Stimulated activated CD8-positive, alpha-beta memory T cell treated with anti-CD3 and anti-CD28 coated beads, Interleukin-7, amount 100 ng/mL, for 48 hours (primary cell): Measurements from ENCODE around the gene NFATC2IP.
A peak's percentile ranks its signal among the peaks of the same experiment; 100 is the strongest.

Experiments used
- DNase-seq, 2 donors: peaks; one replicate each; pipeline ENCODE4 v3.0.0-alpha.2; 2020; ENCODE audit warnings: low read depth in 1 of 2; ENCODE audit errors: extremely low read depth in 1 of 2

NFATC2IP gene

DNA sequence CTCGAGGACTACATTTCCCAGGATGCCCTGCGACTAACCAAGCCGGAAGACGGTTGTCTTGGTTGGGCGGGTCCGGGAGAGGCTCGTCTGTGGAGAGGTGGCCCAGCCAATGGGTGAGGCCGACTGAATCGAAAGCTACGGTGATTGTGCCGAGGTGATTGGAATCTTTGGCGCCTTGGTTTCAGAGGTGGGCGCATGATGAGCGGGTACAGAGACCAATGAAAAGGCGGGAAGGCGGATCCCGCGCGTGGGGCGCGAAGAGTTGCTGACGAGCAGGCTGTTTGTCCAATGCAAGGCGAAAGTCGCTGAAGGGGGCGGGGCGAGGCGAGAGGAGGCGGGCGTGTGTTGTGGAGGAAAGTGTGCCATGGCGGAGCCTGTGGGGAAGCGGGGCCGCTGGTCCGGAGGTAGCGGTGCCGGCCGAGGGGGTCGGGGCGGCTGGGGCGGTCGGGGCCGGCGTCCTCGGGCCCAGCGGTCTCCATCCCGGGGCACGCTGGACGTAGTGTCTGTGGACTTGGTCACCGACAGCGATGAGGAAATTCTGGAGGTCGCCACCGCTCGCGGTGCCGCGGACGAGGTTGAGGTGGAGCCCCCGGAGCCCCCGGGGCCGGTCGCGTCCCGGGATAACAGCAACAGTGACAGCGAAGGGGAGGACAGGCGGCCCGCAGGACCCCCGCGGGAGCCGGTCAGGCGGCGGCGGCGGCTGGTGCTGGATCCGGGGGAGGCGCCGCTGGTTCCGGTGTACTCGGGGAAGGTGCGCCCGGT is at the start of gene NFATC2IP:
NFATC2IP (plus strand) TSS at position 290 of the 762 bp plus-strand sequence; CDS start at position 365, 75 bp downstream.
- peak; percentile 97 to 99 for DNase-seq

DNA sequence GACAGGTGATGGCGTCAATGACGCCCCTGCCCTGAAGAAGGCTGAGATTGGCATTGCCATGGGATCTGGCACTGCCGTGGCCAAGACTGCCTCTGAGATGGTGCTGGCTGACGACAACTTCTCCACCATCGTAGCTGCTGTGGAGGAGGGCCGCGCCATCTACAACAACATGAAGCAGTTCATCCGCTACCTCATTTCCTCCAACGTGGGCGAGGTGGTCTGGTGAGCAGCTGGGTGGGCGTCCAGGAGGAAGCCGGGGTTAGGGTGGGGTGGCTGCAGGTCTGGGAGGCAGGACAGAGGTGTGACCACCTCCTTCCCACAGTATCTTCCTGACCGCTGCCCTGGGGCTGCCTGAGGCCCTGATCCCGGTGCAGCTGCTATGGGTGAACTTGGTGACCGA is 48.9 kb upstream of the NFATC2IP start:
- no peak for DNase-seq

DNA sequence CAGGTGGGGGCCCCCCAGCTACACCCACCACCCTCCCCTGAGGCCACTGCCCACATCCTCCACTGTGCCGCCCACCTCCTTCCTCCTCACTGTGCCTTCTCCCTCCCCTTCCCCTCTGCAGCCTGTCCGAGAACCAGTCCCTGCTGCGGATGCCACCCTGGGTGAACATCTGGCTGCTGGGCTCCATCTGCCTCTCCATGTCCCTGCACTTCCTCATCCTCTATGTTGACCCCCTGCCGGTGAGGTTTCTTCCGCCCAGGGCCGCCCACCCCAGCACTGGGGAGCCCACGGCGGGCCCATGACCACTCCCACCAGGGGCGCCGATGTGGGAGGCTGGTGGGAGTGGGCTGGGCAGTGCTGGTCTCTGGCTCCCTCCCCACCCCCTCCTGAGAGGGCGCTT is 47.8 kb upstream of the NFATC2IP start:
- DNase-seq, result no peak

DNA sequence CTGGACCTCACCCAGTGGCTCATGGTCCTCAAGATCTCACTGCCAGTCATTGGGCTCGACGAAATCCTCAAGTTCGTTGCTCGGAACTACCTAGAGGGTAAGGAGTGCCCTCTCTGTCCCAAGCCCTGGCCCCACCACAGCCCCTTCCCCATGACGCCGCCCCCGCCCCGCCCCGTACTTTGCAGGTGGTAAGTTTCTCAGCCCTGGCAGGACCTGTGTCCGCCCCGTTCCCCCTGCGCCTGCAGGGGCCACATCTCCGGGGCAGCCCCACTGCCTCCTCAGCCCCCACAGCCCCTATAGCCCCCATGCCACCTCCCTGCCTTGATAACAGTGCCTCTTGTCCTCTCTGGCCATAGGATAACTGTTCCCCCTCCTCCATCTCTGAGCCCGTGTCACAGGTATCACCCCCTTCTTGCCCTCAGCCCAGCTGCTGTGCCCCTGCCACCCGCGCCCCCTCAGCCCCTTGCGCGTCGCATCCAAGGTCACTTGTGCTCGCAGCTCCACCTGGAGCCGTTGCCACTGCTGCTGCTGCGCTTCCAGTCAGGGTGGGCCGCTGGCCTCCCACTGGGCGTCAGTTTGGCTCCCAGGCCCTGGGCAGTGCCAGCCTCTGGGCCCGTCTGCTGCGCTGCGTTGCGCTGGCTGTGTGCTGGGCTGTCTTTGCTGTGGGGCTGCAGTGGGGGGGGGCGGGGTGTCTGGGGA is 47.2 kb upstream of the NFATC2IP start:
- DNase-seq, result no peak

DNA sequence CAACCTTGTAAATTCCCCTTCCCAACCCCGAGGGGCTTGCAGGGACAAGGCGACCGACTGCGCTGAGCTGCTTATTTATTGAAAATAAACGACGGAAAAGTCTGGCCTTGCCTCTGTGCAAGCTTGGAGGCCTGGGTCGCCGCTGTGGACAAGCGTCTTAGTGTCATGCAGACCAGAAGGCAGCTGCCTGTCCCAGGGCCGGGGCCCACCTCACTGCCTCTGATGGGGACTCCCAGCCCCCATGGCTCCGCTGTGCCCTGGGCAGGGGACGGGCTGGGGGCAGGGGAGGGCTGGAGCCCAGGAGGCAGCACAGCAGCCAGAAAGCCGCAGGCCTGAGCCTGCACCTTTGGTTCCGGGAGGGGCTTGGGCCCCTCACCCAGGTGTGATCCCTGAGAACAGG is 46.4 kb upstream of the NFATC2IP start:
- DNase-seq, result no peak

DNA sequence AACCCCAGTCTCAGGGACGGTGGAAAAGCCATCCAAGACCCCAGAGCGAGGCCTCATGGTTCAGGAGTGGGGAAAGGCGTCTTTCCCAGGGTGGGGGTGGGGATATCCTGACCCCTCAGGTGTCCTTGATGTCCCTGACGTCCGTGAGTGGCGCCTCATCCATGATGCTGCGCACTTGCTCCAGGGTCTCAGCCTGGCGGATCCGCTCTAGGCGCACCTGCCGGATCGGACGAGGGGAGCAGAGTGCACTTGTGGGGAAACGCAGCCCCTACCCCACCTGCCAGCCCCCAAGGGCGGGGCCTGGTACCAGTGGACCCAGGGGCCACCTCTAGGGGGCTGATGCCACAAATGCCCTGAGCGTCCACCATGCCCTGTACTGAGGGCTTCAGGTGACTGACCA is 45.9 kb upstream of the NFATC2IP start:
- no peak for DNase-seq

DNA sequence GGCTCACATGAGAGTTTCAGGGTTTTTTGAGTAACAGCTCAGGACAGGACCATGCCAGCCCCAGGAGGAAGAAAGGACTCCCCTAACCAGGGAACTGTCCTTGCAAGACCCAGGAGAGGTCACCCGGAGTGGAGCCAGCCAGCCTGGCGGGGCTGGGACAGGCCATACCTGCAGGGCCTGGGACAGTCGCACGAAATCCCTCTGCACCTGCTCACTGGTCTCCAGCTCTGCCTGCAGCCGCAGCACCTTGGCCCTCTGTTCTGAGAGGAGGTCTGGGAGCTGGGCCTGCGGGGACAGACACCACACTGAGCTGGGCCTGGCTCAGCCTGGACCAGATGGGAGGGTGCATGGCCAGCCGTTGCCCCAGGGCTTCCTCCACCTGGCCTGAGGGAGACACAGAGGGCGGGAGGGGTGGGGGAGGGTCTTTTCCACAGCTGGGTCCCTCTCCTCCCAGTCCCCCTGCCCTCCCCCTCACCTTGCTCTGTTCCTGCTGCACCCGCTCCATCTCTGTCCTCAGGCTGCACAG is 45.4 kb upstream of the NFATC2IP start:
- DNase-seq, result no peak

DNA sequence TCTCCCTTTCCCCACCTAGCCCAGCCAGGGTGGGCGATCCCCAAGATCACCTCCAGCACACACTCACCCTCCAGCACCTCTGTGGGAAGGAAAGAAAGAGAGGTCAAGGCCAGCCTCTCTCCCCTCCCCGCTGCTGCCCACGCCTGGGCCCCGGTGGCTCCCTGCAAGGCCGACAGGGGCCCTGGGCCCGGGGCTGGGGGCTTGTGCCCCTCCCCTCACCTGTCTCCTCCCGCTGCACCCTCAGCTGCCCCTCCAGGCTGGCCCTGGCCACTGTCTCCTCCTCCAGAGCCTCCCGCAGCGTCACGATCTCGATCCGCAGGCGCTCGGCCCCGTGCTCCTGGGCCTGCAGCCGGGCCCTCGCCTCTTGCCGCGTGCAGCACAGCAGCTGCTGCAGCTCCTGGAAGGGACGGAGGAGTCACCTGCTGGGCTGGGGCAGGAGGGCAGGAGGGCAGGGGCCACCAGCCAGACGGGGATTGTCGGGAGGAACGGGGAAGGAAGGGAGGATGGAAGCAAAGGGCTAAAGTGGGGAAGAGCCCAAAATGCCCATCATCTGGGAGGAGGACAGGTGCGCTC is 44.9 kb upstream of the NFATC2IP start:
- no peak for DNase-seq

DNA sequence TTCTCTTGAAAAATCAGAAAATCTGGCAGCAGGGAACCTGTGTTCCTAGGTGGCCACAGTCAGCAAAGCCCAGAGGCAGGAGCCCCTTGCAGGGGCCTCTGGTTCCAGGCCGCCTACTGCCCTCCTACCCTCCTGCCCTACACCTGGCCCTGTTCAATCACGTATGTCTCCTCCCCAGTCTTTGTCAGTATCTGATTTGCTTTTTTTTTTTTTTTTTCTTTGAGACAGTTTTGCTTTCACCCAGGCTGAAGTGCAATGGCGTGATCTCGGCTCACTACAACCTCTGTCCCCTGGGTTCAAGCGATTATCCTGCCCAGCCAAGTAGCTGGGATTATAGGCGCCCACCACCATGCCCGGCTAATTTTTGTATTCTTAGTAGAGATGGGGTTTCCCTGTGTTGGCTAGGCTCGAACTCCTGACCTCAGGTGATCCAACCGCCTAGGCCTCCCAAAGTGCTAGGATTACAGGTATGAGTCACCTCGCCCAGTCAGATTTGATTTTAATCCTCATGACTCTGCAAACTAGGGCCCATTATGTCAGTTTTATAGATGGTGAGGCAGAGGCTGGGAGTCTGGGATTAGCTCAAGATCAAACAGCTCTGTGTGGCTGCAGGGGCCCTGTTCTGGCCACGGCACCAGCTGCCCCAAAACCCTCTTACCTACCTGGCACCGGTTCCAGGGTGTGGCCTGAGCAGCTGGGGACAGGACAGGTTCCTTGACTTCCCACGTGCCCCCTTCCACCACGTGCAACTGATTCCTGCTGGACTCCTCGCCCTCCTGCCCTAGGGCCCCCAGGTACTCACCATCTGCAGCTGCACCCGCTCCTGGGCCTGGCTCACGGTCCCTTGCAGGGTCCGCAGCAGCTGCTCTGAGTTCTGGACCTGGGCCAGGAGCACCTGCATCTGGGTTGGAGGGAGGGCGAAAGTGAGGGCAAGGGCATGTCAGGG is 40.4 kb upstream of the NFATC2IP start:
- no peak for DNase-seq

DNA sequence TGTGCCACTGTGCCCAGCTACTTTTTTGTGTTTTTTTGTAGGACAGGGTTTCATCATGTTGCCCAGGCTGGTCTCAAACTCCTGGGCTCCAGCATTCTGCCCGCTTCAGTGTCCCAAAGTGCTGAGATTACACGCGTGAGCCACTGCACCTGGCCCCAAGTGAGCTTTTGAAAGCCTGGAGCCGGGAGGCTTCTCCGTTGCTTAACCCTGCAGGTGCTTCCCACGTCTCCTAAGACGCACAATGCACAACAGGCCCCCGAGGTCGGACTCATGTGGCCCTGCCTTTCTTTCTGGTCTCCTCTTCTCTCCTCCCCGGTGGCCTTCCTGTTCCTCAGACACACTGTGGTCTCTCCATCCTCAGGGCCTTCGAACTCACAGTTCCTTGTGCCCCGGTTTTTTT is 38.2 kb upstream of the NFATC2IP start:
- no peak for DNase-seq

DNA sequence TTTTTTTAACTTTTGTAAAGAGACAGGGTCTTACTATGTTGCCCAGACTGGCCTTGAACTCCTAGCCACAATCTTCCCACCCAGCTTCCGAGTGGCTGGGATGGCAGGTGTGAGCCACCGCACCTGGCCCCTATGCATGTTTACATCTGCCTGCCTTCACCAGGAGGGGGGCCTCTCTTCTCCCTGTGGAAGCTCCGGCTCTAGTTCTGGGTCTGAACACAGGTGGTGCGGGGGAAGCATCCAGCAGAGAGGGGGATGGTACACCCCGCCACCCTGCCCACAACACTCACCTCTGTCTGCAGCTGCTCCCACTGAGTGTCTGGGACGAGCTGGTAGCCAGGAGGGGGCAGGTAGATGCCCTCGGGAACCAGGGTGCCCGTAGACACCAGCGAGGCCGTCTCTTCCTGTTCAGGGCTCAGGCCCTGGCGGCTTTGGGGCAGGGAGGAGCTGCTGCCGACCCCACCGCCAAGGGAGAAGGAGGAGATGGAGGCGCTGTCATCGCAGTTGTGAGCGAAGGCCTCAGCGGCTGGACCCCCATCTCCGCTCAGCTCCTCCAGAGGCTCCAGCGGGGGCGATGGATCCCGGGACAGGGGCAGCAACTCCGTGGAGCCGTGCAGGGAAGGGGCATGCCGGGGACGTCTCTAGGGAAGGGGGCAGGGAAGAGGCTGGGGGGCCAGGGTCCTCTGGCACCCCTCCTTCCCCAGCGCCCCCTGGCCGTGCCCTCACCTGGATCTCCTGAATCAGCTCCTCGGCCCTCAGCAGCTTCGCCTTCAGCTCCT is 36.6 kb upstream of the NFATC2IP start:
- no peak for DNase-seq

DNA sequence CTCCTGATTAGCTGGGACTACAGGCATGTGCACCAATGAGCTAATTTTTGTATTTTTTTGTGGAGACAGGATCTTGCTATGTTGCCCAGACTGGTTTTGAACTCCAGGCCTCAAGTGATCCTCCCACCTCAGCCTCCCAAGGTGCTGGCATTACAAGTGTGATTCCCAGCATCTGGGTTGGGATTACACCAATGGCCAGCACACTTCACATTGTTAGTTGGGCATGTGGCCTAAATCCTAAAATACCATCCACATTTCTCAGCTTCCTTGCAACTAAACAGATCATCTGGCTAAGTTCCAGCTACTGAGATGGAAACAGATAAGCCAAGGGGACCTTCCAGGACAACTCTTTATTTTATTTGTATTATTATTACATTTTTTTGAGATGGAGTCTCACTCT is 35.6 kb upstream of the NFATC2IP start:
- no peak for DNase-seq

DNA sequence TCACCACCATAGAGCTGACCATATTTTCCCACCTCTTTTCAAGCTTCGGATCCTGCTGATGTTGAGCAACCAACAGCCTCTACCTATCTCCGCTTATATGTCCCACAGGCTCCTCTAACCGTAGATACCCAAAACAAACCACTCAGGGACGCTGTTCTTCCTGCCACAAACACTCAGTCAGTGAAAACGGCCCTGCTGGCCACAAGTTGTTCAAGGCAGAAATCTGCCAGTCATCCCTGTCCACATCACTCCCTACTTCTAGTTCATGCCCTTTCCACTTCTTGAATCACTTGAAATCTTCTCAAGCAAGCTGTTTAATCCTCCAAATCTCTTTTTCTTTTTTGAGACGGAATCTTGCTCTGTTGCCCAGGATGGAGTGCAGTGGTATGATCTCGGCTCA is 33.6 kb upstream of the NFATC2IP start:
- DNase-seq, result no peak

DNA sequence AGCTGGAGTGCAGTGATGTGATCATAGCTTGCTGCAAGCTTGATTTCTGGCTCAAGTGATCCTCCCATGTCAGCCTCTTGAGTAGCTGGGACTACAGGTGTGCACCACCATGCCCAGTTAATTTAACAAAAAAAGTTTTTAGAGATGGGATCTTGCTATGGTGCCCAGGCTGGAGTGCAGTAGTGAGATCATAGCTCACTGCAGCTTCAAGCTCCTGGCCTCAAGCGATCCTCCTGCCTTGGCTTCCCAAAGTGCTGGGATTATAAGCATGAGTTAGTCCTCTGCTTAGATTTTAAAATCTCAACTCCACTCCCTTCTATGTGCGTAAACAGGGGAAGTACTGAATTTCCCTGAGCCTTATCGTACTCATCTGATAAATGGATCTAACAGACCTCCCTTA is 32.0 kb upstream of the NFATC2IP start:
- DNase-seq, result no peak

DNA sequence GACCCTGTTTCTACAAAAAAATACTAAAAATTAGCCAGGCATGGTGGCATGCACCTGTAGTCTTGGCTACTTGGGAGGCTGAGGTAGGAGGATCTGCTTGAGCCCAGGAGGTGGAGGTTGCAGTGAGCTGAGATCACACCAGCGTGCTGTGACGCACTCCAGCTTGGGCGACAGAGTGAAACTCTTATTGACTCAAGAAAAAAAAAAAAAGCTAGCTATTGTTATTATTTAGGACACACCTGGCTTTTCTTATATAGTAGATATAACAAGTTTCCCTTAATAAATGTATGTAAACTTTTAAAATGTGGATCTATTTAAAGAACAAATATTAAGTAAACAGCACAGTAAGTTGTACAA is 27.5 kb upstream of the NFATC2IP start:
- no peak for DNase-seq

DNA sequence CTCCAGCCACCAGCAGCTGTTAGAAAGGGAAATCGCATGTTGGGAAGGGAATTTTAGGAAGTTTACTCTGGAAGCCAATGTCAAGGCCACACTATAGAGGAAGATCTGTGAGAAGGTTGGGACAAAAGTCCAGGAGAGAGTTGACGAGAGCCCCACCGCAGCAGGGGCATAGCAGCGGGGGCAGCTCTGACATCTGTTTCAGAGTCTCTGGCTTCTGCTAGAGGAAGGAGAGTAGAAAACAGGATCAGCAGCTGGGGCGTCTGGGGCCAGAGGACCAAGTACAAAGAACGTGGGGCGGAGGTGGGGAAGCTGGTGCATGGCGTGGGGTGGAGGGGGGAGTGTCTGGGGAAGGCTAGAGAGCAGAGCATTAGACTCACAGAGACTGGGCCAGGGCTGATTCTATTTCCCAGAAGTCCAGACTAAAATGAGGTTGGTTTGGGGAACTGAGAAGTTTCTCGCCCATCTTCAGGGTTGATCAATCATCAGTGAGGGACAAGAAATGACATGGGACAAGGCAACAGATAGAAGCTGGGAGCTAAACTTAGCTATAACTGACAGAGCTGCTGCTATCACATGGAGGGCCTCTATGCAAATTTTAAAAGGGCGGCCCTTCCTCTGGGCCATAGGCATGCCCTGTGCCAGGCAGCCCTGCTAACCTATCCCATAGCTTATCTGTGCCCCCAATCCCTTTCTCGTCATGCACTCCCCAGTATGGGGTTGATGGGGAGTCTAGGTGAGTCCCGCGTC is 26.9 kb upstream of the NFATC2IP start:
- DNase-seq, result no peak

DNA sequence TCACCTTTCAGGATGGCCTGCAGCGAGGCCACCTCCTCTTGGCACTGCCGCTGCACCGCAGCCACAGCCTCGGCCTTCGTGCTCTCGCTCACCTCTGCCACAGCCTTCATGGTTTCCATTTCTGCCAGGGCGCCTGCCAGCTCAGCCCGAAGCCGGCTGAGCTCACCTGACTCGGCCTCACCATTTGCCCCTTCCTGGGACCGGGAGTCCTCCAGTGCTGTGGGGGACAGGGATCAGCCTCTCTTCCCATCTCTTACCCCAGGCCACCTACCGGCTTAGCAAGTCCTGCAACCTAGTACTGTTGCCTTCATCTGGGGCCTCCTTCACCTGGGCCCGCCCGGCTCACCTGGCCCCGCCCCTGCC is 26.4 kb upstream of the NFATC2IP start:
- DNase-seq, result no peak

DNA sequence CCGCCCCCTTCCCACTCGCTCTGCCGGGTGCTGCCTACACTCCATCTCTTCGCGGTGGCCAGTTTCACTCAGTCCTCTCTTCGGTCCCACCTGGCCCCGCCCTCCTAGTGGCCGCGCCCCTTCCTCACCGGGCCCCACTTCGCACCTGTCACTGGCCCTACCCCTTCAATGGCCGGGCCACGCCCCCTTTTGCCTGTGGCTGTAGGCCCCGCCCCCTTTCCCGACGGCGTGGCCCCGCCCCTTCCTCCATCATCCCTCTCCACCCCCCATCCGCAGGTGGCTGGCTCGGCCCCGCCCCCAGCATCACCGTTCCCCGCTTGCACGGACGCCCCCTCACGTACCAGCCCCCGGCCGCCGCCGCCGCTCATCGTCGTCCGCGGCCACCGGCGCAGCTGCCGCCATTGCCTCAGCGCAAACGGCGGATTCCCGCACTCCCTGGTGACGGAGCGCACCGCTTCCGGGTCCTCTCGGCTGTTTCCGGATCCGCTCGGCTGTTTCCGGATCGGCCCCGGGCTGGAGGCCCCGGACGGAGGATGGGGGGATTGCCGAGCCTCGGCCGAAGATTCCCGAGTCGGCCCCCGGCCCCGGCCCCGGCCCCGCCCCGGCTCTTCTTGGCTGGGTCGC is 25.9 kb upstream of the NFATC2IP start, which contains the start of gene RABEP2:
RABEP2 (minus strand) TSS at position 477 of the 624 bp plus-strand sequence; CDS start at position 402, 75 bp downstream.
- DNase-seq, result peak; percentile 91 to 96
